HG03196 (cell line): ENCODE results near the gene ANKRD61.
"Not testable (repeated sequence)": the region's sequence is repeated elsewhere in the genome, so short reads cannot be mapped to it uniquely, and the experiment has no call there.

ENCODE experiments used
- ATAC-seq: cut with Tn5 transposase; IDR thresholded peaks from one replicate; pipeline ENCODE4 v1.9.1; 2021; ENCODE audit not compliant: unreplicated experiment

ANKRD61 gene

GRCh38 chr7:6030988-6031387 is at the start of gene ANKRD61:
Gene ANKRD61, plus strand, starts transcription at chr7:6031376. Its CDS starts 0 bp downstream, at chr7:6031376.
- no peak for ATAC-seq

- not testable (repeated sequence) for ATAC-seq
Observed at GRCh38 chr7:5987061-5987460, 44.1 kb upstream of the ANKRD61 start.

GRCh38 chr7:5997210-5997808 is 33.9 kb upstream of the ANKRD61 start:
- ATAC-seq: no peak

- no peak for ATAC-seq
Observed at GRCh38 chr7:6007386-6007785, 23.8 kb upstream of the ANKRD61 start.

GRCh38 chr7:6007835-6008590 is 23.2 kb upstream of the ANKRD61 start:
- not testable (repeated sequence) for ATAC-seq

- peak; percentile 94 for ATAC-seq
Observed at GRCh38 chr7:6008668-6009611, 22.2 kb upstream of the ANKRD61 start, which contains the start of the genes AIMP2 and PMS2. Gene AIMP2, plus strand, starts transcription at chr7:6009272. Its CDS starts 92 bp downstream, at chr7:6009364. Gene PMS2, minus strand, starts transcription at chr7:6009049. Its CDS starts 30 bp downstream, at chr7:6009019.

GRCh38 chr7:6010370-6010769 is 20.8 kb upstream of the ANKRD61 start:
- not testable (repeated sequence) for ATAC-seq

GRCh38 chr7:6011541-6011940 is 19.6 kb upstream of the ANKRD61 start:
- no peak for ATAC-seq

- ATAC-seq: no peak
Observed at GRCh38 chr7:6012355-6013104, 18.6 kb upstream of the ANKRD61 start.

GRCh38 chr7:6015917-6016652 is 15.1 kb upstream of the ANKRD61 start:
- ATAC-seq: no peak

GRCh38 chr7:6016653-6016966 is 14.6 kb upstream of the ANKRD61 start:
- ATAC-seq: no peak

GRCh38 chr7:6020371-6021286 is 10.5 kb upstream of the ANKRD61 start:
- no peak for ATAC-seq

GRCh38 chr7:6022707-6023106 is 8.5 kb upstream of the ANKRD61 start:
- ATAC-seq: no peak

GRCh38 chr7:6023974-6024435 is 7.2 kb upstream of the ANKRD61 start:
- ATAC-seq: no peak

GRCh38 chr7:6026011-6026819 is 5.0 kb upstream of the ANKRD61 start:
- ATAC-seq: peak; percentile 68

- no peak for ATAC-seq
Observed at GRCh38 chr7:6026820-6027311, 4.3 kb upstream of the ANKRD61 start.

- ATAC-seq: no peak
Observed at GRCh38 chr7:6027806-6028365, 3.3 kb upstream of the ANKRD61 start.

- no peak for ATAC-seq
Observed at GRCh38 chr7:6028563-6028962, 2.6 kb upstream of the ANKRD61 start.
